ENCODE data around the gene FOCAD.

Gene FOCAD

DNA sequence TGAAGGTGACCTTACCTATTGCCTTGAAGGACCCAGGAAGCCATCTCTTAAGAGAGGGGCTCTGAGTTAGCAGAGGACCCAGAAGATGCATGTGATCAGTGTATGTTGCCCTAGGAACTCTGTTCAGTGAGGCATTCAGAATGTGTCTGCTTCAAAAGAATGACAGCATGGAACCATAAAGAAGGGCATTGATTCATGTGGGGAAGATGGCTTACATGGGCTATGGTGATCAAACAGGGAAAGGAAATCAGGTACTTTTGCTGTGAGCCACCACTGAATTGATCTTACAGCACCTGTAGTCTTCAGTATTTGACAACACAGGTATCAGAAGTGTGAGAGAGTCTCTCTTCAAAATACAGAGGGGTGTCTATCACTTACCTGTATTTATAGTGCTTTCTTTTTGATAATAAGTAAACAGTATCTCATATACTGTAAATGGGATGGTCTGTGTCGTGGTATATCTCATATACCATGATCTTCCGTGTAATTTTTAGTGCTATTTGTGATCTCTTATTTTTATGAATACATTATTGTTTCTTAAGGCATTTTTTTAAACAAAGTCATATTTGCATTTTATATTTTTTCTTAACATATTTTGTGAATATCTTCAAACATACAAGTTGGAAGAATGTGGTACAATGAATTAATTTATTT, 57.0 kb downstream of the FOCAD start:
- Histone ChIP-seq H3K4me1 (ENCODE audit: low read length) (no peaks in the 10 kb centered on the region), H3K9ac (ENCODE audit: low read length) (no peak overlapping the region), H4K20me1 (ENCODE audit: insufficient read depth, low read length) (no peaks in the 10 kb centered on the region), H3K4me2 (ENCODE audit: low read depth, low read length) (no peak overlapping the region), H3K36me3 (replicated peaks; ENCODE audit: insufficient read depth, low read length) (no peaks in the 10 kb centered on the region), H3K9me3 (replicated peaks; ENCODE audit: insufficient read depth, low read length) (no peaks in the 10 kb centered on the region), H3F3A (ENCODE audit: insufficient read depth, low read length) (no peaks in the 10 kb centered on the region), H3K27me3 (replicated peaks; ENCODE audit: insufficient read depth, low read length) (no peaks in the 10 kb centered on the region), H3K4me3 (ENCODE audit: low read length) (no peak overlapping the region), H3K79me2 (ENCODE audit: low read length) (no peaks in the 10 kb centered on the region), H3K9me2 (replicated peaks; ENCODE audit: insufficient read depth, low read length) (no peaks in the 10 kb centered on the region), H3K27ac (ENCODE audit: low read length) (no peak overlapping the region), H2AFZ (ENCODE audit: low read length) (no peak overlapping the region)
- TF ChIP-seq, protein P1, sequence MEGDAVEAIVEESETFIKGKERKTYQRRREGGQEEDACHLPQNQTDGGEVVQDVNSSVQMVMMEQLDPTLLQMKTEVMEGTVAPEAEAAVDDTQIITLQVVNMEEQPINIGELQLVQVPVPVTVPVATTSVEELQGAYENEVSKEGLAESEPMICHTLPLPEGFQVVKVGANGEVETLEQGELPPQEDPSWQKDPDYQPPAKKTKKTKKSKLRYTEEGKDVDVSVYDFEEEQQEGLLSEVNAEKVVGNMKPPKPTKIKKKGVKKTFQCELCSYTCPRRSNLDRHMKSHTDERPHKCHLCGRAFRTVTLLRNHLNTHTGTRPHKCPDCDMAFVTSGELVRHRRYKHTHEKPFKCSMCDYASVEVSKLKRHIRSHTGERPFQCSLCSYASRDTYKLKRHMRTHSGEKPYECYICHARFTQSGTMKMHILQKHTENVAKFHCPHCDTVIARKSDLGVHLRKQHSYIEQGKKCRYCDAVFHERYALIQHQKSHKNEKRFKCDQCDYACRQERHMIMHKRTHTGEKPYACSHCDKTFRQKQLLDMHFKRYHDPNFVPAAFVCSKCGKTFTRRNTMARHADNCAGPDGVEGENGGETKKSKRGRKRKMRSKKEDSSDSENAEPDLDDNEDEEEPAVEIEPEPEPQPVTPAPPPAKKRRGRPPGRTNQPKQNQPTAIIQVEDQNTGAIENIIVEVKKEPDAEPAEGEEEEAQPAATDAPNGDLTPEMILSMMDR (IDR thresholded peaks at IDR 0.05; ENCODE audit: low read length) = no peak
- no peak for TF ChIP-seq EZH2 (optimal IDR thresholded peaks at IDR 0.05; ENCODE audit: low read depth, low read length)
- TF ChIP-seq EZH2phosphoT487 (IDR thresholded peaks at IDR 0.05; ENCODE audit: low read length) = no peak
- DNase-seq = no peak

DNA sequence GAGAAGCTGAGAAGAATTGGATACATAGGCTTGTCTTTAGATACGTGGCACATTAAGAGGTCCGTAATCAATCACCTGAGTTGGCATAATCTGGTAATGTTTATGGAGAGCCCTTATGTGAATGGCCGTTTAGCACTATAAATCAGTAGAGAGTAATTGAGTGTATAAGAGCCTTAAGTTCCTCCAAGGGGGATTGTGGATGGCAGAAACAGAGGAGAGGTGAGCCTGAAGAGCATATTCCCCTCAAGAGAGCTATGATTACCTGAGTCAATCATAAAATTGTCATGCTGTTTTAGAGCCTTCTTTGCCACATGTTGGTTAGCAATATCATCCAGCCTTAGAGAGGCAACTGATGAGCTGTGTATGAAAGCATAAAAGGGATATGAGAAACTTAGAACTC, 58.8 kb downstream of the FOCAD start:
- H3K4me3 ChIP-seq (ENCODE audit: low read length) = no peak overlapping the region
- no peaks in the 10 kb centered on the region for H4K20me1 ChIP-seq (ENCODE audit: insufficient read depth, low read length)
- H3K9me3 ChIP-seq (replicated peaks; ENCODE audit: insufficient read depth, low read length) = no peaks in the 10 kb centered on the region
- H3K9me2 ChIP-seq (replicated peaks; ENCODE audit: insufficient read depth, low read length) = no peaks in the 10 kb centered on the region
- H3K27me3 ChIP-seq (replicated peaks; ENCODE audit: insufficient read depth, low read length) = no peaks in the 10 kb centered on the region
- H3K36me3 ChIP-seq (replicated peaks; ENCODE audit: insufficient read depth, low read length) = no peaks in the 10 kb centered on the region
- no peak for DNase-seq
- H3K4me2 ChIP-seq (ENCODE audit: low read depth, low read length) = no peak overlapping the region
- H3K79me2 ChIP-seq (ENCODE audit: low read length) = no peaks in the 10 kb centered on the region
- H3K9ac ChIP-seq (ENCODE audit: low read length) = no peak overlapping the region
- H2AFZ ChIP-seq (ENCODE audit: low read length) = no peak overlapping the region
- H3F3A ChIP-seq (ENCODE audit: insufficient read depth, low read length) = no peaks in the 10 kb centered on the region
- TF ChIP-seq, protein P1 (IDR thresholded peaks at IDR 0.05; ENCODE audit: low read length) = no peak
- no peak for TF ChIP-seq EZH2 (optimal IDR thresholded peaks at IDR 0.05; ENCODE audit: low read depth, low read length)
- no peak overlapping the region for H3K27ac ChIP-seq (ENCODE audit: low read length)
- H3K4me1 ChIP-seq (ENCODE audit: low read length) = no peaks in the 10 kb centered on the region

DNA sequence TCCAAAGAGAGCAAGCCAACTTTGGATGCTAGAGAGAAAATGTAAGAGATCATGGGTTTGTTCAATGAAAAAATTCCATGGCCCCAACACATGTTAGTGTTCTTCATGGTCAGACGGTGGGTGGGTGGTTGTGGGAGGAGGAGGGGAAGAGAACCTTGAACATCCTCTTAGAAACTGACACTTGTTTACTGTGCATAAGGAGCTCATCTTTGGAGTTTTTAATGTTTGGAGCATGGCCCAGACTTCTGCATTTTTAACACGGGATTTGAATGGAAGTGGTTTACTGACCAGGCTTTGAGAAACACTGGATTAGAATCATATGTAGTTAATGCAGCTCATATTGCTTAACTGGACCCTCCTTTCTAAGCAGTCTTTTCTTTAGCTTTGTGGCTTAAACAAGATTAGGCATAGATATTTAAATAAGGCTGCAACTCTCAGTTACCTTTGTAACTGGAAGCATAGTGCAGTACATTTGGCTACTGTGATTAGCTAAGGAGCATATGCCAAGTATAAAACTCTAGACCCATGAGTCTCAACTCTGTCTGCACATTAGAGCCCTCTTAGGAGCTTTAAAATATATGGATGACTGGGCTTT, 60.1 kb downstream of the FOCAD start:
- no peaks in the 10 kb centered on the region for H3K27me3 ChIP-seq (replicated peaks; ENCODE audit: insufficient read depth, low read length)
- no peaks in the 10 kb centered on the region for H3K79me2 ChIP-seq (ENCODE audit: low read length)
- no peaks in the 10 kb centered on the region for H3K36me3 ChIP-seq (replicated peaks; ENCODE audit: insufficient read depth, low read length)
- H3K4me2 ChIP-seq (ENCODE audit: low read depth, low read length) = no peak overlapping the region
- no peak for DNase-seq
- H3K27ac ChIP-seq (ENCODE audit: low read length) = no peak overlapping the region
- no peaks in the 10 kb centered on the region for H4K20me1 ChIP-seq (ENCODE audit: insufficient read depth, low read length)
- no peak overlapping the region for H3K9ac ChIP-seq (ENCODE audit: low read length)
- H2AFZ ChIP-seq (ENCODE audit: low read length) = no peak overlapping the region
- no peaks in the 10 kb centered on the region for H3F3A ChIP-seq (ENCODE audit: insufficient read depth, low read length)
- no peak overlapping the region for H3K4me3 ChIP-seq (ENCODE audit: low read length)
- TF ChIP-seq, protein P1 (IDR thresholded peaks at IDR 0.05; ENCODE audit: low read length) = no peak
- TF ChIP-seq EZH2phosphoT487 (IDR thresholded peaks at IDR 0.05; ENCODE audit: low read length) = no peak
- no peak for TF ChIP-seq EZH2 (optimal IDR thresholded peaks at IDR 0.05; ENCODE audit: low read depth, low read length)
- H3K4me1 ChIP-seq (ENCODE audit: low read length) = no peaks in the 10 kb centered on the region
- no peaks in the 10 kb centered on the region for H3K9me2 ChIP-seq (replicated peaks; ENCODE audit: insufficient read depth, low read length)
- H3K9me3 ChIP-seq (replicated peaks; ENCODE audit: insufficient read depth, low read length) = no peaks in the 10 kb centered on the region
